Caco-2 (cell line): ENCODE results near the gene PDLIM1. TPM values are rescaled to one million over a fixed set of nuclear protein-coding genes. Genes with fewer than 3 reads are reported as not detected.

Experiments
- BruUV-seq: library from RNA; stranded (reverse); fragments of 400-500 nt; replicated peaks from 2 replicates; lab custom pipeline; 2021; lab: Mats Ljungman, UMichigan
- CTCF ChIA-PET: fragments of 300-600 bp; sonication (Branson Sonifier 250); formaldehyde crosslinking; loops from one replicate; lab custom pipeline; 2022; ENCODE audit warnings: antibody characterized with exemption; lab: Charles Lee
- POLR2A ChIA-PET: fragments of 300-600 bp; sonication (Branson Sonifier 250); formaldehyde crosslinking; loops from one replicate; lab custom pipeline; 2022; ENCODE audit warnings: antibody characterized with exemption; lab: Charles Lee
- DNase-seq, 2 experiments: peaks; one replicate each; pipeline versions ENCODE4 v3.0.0 to v3.0.0-alpha.2; 2020 to 2022
- H3K27me3 ChIP-seq: replicated peaks from 2 replicates; pipeline ENCODE4 v1.6.0; 2011; ENCODE audit warnings: low read length; ENCODE audit not compliant: control insufficient read depth, insufficient read depth
- H3K36me3 ChIP-seq: 2 replicates; pipeline ENCODE4 v1.5.1; 2011; ENCODE audit warnings: low read length; ENCODE audit not compliant: control insufficient read depth, insufficient read depth
- H3K4me1 ChIP-seq: fragments of 250-450 bp; sonication (Bioruptor Pico); 2 replicates; pipeline ENCODE4 v1.5.1; 2020; ENCODE audit warnings: mild to moderate bottlenecking
- H3K4me3 ChIP-seq: 2 replicates; pipeline ENCODE4 v1.5.1; 2011; ENCODE audit warnings: low read depth, mild to moderate bottlenecking, control low read depth, low read length
- H3K9me3 ChIP-seq: fragments of 250-450 bp; sonication (Bioruptor Pico); 2 replicates; pipeline ENCODE4 v1.5.1; 2020; ENCODE audit warnings: mild to moderate bottlenecking, moderate library complexity
- H3K27ac Mint-ChIP-seq: one replicate; pipeline ENCODE4 v1.8.0; 2022; ENCODE audit warnings: mixed read lengths; ENCODE audit not compliant: unreplicated experiment
- H3K27me3 Mint-ChIP-seq: one replicate; pipeline ENCODE4 v1.8.0; 2022; ENCODE audit warnings: mixed read lengths; ENCODE audit not compliant: insufficient read depth, unreplicated experiment
- H3K36me3 Mint-ChIP-seq: one replicate; pipeline ENCODE4 v1.8.0; 2022; ENCODE audit warnings: mild to moderate bottlenecking, mixed read lengths; ENCODE audit not compliant: insufficient read depth, unreplicated experiment
- H3K4me1 Mint-ChIP-seq: one replicate; pipeline ENCODE4 v1.8.0; 2022; ENCODE audit warnings: low read depth, mixed read lengths; ENCODE audit not compliant: unreplicated experiment
- H3K4me3 Mint-ChIP-seq: one replicate; pipeline ENCODE4 v1.8.0; 2022; ENCODE audit warnings: mild to moderate bottlenecking, moderate library complexity, mixed read lengths; ENCODE audit not compliant: unreplicated experiment
- H3K9me3 Mint-ChIP-seq: one replicate; pipeline ENCODE4 v1.8.0; 2022; ENCODE audit warnings: mixed read lengths; ENCODE audit not compliant: unreplicated experiment
- CTCF ChIP-seq, 2 experiments: fragments of 200-600 bp in 1 of 2; IDR thresholded peaks; 1 replicate in 1 of 2; 2 replicates in 1 of 2; pipeline versions ENCODE4 v1.5.1 to v1.8.0; 2011 to 2022; ENCODE audit warnings: antibody characterized with exemption in 1 of 2, control low read depth in 1 of 2, inconsistent platforms in 1 of 2, low read depth in 1 of 2, low read length in 1 of 2, mild to moderate bottlenecking in 1 of 2, moderate library complexity in 1 of 2; ENCODE audit not compliant: insufficient read depth in 1 of 2, severe bottlenecking in 1 of 2, unreplicated experiment in 1 of 2
- intact Hi-C: fragments of 100-400 bp; cut with micrococcal nuclease; formaldehyde crosslinking; loops from one replicate; pipeline ENCODE4 v1.10.0; 2022; ENCODE audit not compliant: unreplicated experiment
- total RNA-seq: library from RNA; stranded (reverse); gene quantifications from 2 replicates; pipeline ENCODE4 v1.2.3, GENCODE V29; 2022

The PDLIM1 gene
- total RNA-seq, 1 experiment from 2014 or later, result 506 TPM

- BruUV-seq, result no TSS peak
- TF ChIP-seq CTCF (IDR thresholded peaks at IDR 0.05; ENCODE audit: insufficient read depth in 1 of 2, low read depth in 1 of 2, low read length in 1 of 2, severe bottlenecking in 1 of 2, unreplicated experiment in 1 of 2), result no peak
- no peaks in the 10 kb centered on the region for H3K27me3 ChIP-seq
- Mint-ChIP-seq H3K36me3 (peaks cover 93% of the 10 kb centered on the region), H3K27me3 (no peaks in the 10 kb centered on the region), H3K9me3 (no peaks in the 10 kb centered on the region), H3K4me3 (no peak overlapping the region), H3K4me1 (peaks cover 46% of the 10 kb centered on the region), H3K27ac (peak overlapping the region; percentile 70)
- no peak overlapping the region for H3K4me3 ChIP-seq
- ChIA-PET CTCF (no interaction called here), POLR2A (no interaction called here)
- peaks cover 30% of the 10 kb centered on the region for H3K4me1 ChIP-seq
- intact Hi-C loops, result no loop called here
- H3K9me3 ChIP-seq, result 0 out of 2 replicates have a peak, but pooled peaks cover 4% of the 10 kb centered on the region
- peaks cover 6% of the 10 kb centered on the region for H3K36me3 ChIP-seq
- DNase-seq, result no peak
Measured at GRCh38 chr10:95256268-95256667, 34.5 kb downstream of the PDLIM1 start.

- Histone ChIP-seq H3K27me3 (no peaks in the 10 kb centered on the region), H3K36me3 (no peaks in the 10 kb centered on the region; the same call in 1 of the 2 replicates), H3K9me3 (0 out of 2 replicates have a peak, but pooled peaks cover 4% of the 10 kb centered on the region), H3K4me1 (peaks cover 15% of the 10 kb centered on the region), H3K4me3 (no peak overlapping the region)
- peak overlapping the region; percentile 70 for H3K27ac Mint-ChIP-seq
- H3K27me3 Mint-ChIP-seq, result no peaks in the 10 kb centered on the region
- DNase-seq, result no peak
- H3K36me3 Mint-ChIP-seq, result peaks cover 93% of the 10 kb centered on the region
- ChIA-PET POLR2A (no interaction called here), CTCF (interaction anchor here (1.3 kb wide), 1 partner anchor 11 kb away, joined by 4 read pairs; no protein-coding TSS in a partner anchor)
- intact Hi-C loops, result no loop called here
- H3K4me1 Mint-ChIP-seq, result peaks cover 35% of the 10 kb centered on the region
- H3K4me3 Mint-ChIP-seq, result no peak overlapping the region
- no peaks in the 10 kb centered on the region for H3K9me3 Mint-ChIP-seq
- TF ChIP-seq CTCF (IDR thresholded peaks at IDR 0.05; ENCODE audit: insufficient read depth in 1 of 2, low read depth in 1 of 2, low read length in 1 of 2, severe bottlenecking in 1 of 2, unreplicated experiment in 1 of 2), result no peak
- BruUV-seq, result no TSS peak
Measured at GRCh38 chr10:95254629-95255028, 36.2 kb downstream of the PDLIM1 start.

- Histone ChIP-seq H3K27me3 (no peaks in the 10 kb centered on the region), H3K4me3 (no peak overlapping the region), H3K36me3 (no peaks in the 10 kb centered on the region; the same call in 1 of the 2 replicates), H3K4me1 (peaks cover 20% of the 10 kb centered on the region), H3K9me3 (0 out of 2 replicates have a peak, but pooled peaks cover 4% of the 10 kb centered on the region)
- no peak overlapping the region for H3K4me3 Mint-ChIP-seq
- no peaks in the 10 kb centered on the region for H3K27me3 Mint-ChIP-seq
- DNase-seq, result no peak
- H3K36me3 Mint-ChIP-seq, result peaks cover 93% of the 10 kb centered on the region
- peaks cover 39% of the 10 kb centered on the region for H3K4me1 Mint-ChIP-seq
- peak overlapping the region; percentile 29 for H3K27ac Mint-ChIP-seq
- BruUV-seq, result no TSS peak
- no peak for TF ChIP-seq CTCF (IDR thresholded peaks at IDR 0.05; ENCODE audit: insufficient read depth in 1 of 2, low read depth in 1 of 2, low read length in 1 of 2, severe bottlenecking in 1 of 2, unreplicated experiment in 1 of 2)
- POLR2A ChIA-PET, result no interaction called here
- CTCF ChIA-PET, result interaction anchor here (1.3 kb wide), 1 partner anchor 10 kb away, joined by 4 read pairs; no protein-coding TSS in a partner anchor
- no peaks in the 10 kb centered on the region for H3K9me3 Mint-ChIP-seq
- intact Hi-C loops, result no loop called here
Measured at GRCh38 chr10:95253686-95254085, 37.1 kb downstream of the PDLIM1 start.
